IgD-negative memory B cell (primary cell): Measurements from ENCODE around the gene FAM229A. TPM values are rescaled to one million over a fixed set of nuclear protein-coding genes. Genes with fewer than 3 reads are reported as not detected.
"Not testable (repeated sequence)": the region's sequence is repeated elsewhere in the genome, so short reads cannot be mapped to it uniquely, and the experiment has no call there.

ENCODE experiments used
- H3K27ac Mint-ChIP-seq, 3 donors: one replicate each; pipeline ENCODE4 v1.8.0; 2020 to 2022; ENCODE audit warnings: mild to moderate bottlenecking in 3 of 3, mixed read lengths in 3 of 3, moderate library complexity in 1 of 3
- H3K27me3 Mint-ChIP-seq: one replicate; pipeline ENCODE4 v1.8.0; 2021; ENCODE audit warnings: mixed read lengths
- H3K36me3 Mint-ChIP-seq: one replicate; pipeline ENCODE4 v1.8.0; 2020; ENCODE audit warnings: mild to moderate bottlenecking, mixed read lengths
- H3K4me1 Mint-ChIP-seq, 3 donors: one replicate each; pipeline ENCODE4 v1.8.0; 2020 to 2022; ENCODE audit warnings: mixed read lengths in 3 of 3, mild to moderate bottlenecking in 1 of 3
- H3K4me3 Mint-ChIP-seq, 4 donors: one replicate each; pipeline ENCODE4 v1.8.0; 2020 to 2022; ENCODE audit warnings: mild to moderate bottlenecking in 4 of 4, mixed read lengths in 4 of 4, moderate library complexity in 3 of 4
- H3K9me3 Mint-ChIP-seq, 3 donors: one replicate each; pipeline ENCODE4 v1.8.0; 2020 to 2021; ENCODE audit warnings: mixed read lengths in 3 of 3, mild to moderate bottlenecking in 1 of 3
- polyA plus RNA-seq: library from polyadenylated mRNA; unstranded; fragments of 300-500 nt; fragmentation: Illumina TruSeq; gene quantifications from one replicate; pipeline ENCODE4 v1.2.3, GENCODE V29; 2021

FAM229A gene, protein sequence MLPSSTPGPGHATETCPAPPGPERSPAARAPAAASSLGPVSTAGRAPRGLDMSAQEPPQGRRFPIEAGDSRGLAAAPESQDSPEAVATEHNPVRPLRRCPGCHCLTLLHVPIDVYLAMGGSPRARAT
- 1.7 TPM for polyA plus RNA-seq

DNA sequence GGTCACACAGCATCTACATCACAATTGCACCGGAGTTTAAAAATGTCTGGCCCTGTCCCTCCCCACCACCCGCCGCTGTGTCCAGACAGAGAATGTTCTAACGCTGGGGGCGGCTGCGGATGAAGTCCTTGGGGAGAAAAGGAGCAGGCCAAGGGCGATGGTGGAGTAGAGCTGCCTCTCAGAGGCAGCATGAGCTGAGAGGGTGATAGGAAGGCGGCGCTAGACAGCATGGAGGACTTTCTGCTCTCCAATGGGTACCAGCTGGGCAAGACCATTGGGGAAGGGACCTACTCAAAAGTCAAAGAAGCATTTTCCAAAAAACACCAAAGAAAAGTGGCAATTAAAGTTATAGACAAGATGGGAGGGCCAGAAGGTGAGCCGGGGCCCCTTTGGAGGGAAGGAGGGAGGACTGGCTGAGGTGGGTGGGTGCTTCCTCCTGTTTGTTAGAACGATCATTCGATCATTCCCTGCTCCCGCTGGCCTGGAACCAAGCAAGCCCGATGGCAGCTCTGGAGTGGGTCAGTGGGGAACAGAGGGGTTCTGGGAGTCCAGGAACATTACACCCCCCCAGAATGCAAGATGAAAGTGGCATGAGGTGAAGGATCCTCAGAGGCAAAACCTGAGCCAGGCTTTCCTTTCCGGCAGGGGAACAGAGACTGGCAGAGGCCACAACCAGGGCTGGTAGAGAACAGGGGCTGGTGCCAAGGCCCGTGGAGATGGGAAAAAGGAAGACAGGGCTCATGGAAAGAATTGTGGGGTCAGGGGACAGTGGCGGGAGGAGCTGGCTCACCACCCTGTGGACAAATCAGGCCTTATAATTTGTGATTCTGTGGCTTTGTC lies at the start of gene FAM229A, which contains the start of gene TSSK3:
Gene FAM229A, minus strand, starts transcription at position 12 of the 840 bp plus-strand sequence. CDS start 394 bp downstream, outside the sequence.
Gene TSSK3, plus strand, starts transcription at position 66 of the 840 bp plus-strand sequence. Its CDS starts 163 bp downstream, at position 229.
- Mint-ChIP-seq H3K27ac (peak within 1 kb of the TSS; percentile 35 to 46 (median 36)), H3K9me3 (no peaks in the 10 kb centered on the region), H3K36me3 (peaks cover 5% of the 10 kb centered on the region), H3K4me3 (peak within 1 kb of the TSS; percentile 17 to 73 (median 44)), H3K4me1 (peaks cover 18 to 21% (median 19%) of the 10 kb centered on the region in 3 donors), H3K27me3 (peaks cover 3% of the 10 kb centered on the region)

- no peak overlapping the region for H3K27ac Mint-ChIP-seq
- H3K36me3 Mint-ChIP-seq, result no peaks in the 10 kb centered on the region
- peaks cover 0 to 3% (median 3%) of the 10 kb centered on the region in 3 donors for H3K4me1 Mint-ChIP-seq
- no peak overlapping the region for H3K4me3 Mint-ChIP-seq
- H3K27me3 Mint-ChIP-seq, result no peaks in the 10 kb centered on the region
- H3K9me3 Mint-ChIP-seq, result no peaks in the 10 kb centered on the region
Measured at GRCh38 chr1:32411261-32411660, 49.0 kb upstream of the FAM229A start.

DNA sequence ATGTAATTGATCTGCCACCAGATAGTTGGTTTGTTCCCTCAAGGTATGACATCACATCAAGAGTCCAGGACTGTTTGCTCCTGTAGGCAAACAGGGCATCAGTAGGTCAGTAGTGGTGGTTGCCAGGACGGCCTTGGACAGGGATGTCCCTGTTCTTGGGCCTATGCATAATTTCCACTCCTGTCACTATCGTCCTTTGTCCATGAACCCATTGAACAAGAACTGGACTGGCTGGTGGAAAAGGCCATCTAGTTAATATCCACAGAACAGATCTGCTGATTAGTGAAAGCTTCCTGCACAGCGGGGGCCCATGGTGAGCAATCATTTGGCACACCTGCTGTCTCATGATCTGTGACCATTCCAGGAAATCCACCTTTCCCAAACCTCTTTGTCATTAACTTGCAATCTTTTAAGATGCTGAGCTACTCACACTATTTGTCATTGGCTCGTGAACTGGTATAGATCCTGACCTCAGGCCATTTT lies 44.4 kb upstream of the FAM229A start:
- Mint-ChIP-seq H3K27me3 (no peaks in the 10 kb centered on the region), H3K27ac (no peak overlapping the region), H3K4me1 (no peaks in the 10 kb centered on the region), H3K9me3 (no peaks in the 10 kb centered on the region), H3K36me3 (no peaks in the 10 kb centered on the region), H3K4me3 (no peak overlapping the region)

GRCh38 chr1:32405672-32406467 lies 43.6 kb upstream of the FAM229A start:
- Mint-ChIP-seq H3K27ac (no peak overlapping the region), H3K4me1 (no peaks in the 10 kb centered on the region), H3K9me3 (no peaks in the 10 kb centered on the region), H3K27me3 (no peaks in the 10 kb centered on the region), H3K4me3 (no peak overlapping the region), H3K36me3 (no peaks in the 10 kb centered on the region)

GRCh38 chr1:32404946-32405345 lies 42.7 kb upstream of the FAM229A start:
- H3K9me3 Mint-ChIP-seq, result no peaks in the 10 kb centered on the region
- H3K4me3 Mint-ChIP-seq, result no peak overlapping the region
- H3K27me3 Mint-ChIP-seq, result no peaks in the 10 kb centered on the region
- H3K36me3 Mint-ChIP-seq, result no peaks in the 10 kb centered on the region
- H3K4me1 Mint-ChIP-seq, result no peaks in the 10 kb centered on the region
- no peak overlapping the region for H3K27ac Mint-ChIP-seq

- Mint-ChIP-seq H3K9me3 (no peaks in the 10 kb centered on the region), H3K36me3 (no peaks in the 10 kb centered on the region), H3K4me1 (peaks cover 0 to 4% (median 0%) of the 10 kb centered on the region in 3 donors), H3K4me3 (peak overlapping the region in 1 of 4 donors; percentile 19), H3K27me3 (peaks cover 2% of the 10 kb centered on the region), H3K27ac (no peak overlapping the region)
Measured at GRCh38 chr1:32400876-32401631, 38.8 kb upstream of the FAM229A start.

DNA sequence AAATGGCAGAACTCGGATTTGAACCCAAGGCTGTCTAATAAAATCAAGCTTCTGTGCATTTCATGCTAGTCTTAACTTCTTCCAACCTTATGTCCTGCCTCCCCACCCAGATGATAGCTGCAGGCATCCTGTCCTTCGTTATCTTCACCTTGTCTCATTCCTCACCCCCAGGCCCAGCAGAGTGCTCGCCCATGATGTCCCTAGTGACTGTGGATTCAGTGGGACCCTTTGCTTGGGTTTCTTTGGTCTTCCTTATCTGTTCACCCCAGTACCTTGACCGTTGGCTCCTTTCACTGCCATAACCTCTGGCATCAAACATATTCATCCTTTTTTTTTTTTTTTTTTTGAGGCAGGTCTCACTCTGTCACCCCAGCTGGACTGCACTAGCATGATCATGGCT lies 37.6 kb upstream of the FAM229A start:
- Mint-ChIP-seq H3K4me3 (no peak overlapping the region), H3K9me3 (no peaks in the 10 kb centered on the region), H3K4me1 (peaks cover 3 to 4% (median 4%) of the 10 kb centered on the region in 3 donors), H3K27me3 (peaks cover 2% of the 10 kb centered on the region), H3K27ac (peak overlapping the region in 1 of 3 donors; percentile 74), H3K36me3 (no peaks in the 10 kb centered on the region)

- Mint-ChIP-seq H3K4me3 (no peak overlapping the region), H3K36me3 (no peaks in the 10 kb centered on the region), H3K9me3 (no peaks in the 10 kb centered on the region), H3K27me3 (peaks cover 2% of the 10 kb centered on the region), H3K4me1 (peaks cover 9 to 16% (median 10%) of the 10 kb centered on the region in 3 donors), H3K27ac (no peak overlapping the region)
Measured at GRCh38 chr1:32398401-32398800, 36.1 kb upstream of the FAM229A start.

- not testable (repeated sequence) for H3K36me3 Mint-ChIP-seq, H3K4me3 Mint-ChIP-seq, H3K27ac Mint-ChIP-seq, H3K9me3 Mint-ChIP-seq, H3K27me3 Mint-ChIP-seq
- peaks cover 10 to 26% (median 12%) of the 10 kb centered on the region in 3 donors for H3K4me1 Mint-ChIP-seq
Measured at GRCh38 chr1:32396524-32396923, 34.2 kb upstream of the FAM229A start.

DNA sequence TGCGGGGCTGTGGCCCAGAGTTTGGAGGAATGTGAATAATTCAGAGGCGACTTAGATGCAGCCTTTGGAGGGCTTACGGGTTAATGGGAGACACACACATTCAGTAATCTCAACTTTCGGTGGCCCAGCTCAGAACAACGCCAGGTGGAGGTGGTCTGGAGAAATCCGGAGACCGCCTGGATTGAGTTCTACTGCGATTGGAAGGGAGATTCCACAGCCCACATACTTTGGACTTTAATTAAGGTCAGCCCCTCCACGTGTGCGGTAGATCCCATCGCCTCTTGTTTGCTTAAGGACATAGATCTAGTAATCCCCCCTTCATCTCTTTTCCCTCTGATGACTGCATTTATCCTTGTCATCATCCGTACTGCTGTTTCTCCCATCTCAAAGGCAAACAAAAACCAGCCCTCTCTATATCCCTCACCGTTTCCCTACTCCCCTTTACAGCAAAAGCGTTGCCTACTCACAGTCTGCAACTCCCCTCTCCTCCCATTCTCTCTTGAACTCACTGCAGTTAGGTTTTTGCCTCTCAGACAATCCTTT lies 32.7 kb upstream of the FAM229A start:
- Mint-ChIP-seq H3K27me3 (peaks cover 2% of the 10 kb centered on the region), H3K36me3 (no peaks in the 10 kb centered on the region), H3K9me3 (no peaks in the 10 kb centered on the region), H3K27ac (peak overlapping the region; percentile 63 to 98 (median 97)), H3K4me3 (peak overlapping the region in 3 of 4 donors; percentile 97 to 100 (median 100)), H3K4me1 (peaks cover 10 to 26% (median 12%) of the 10 kb centered on the region in 3 donors)

GRCh38 chr1:32394141-32394889 lies 32.0 kb upstream of the FAM229A start, which contains the start of gene BSDC1:
Gene BSDC1, minus strand, starts transcription at chr1:32394441. Its CDS starts 27 bp downstream, at chr1:32394414.
- Mint-ChIP-seq H3K9me3 (no peaks in the 10 kb centered on the region), H3K4me1 (peaks cover 10 to 26% (median 12%) of the 10 kb centered on the region in 3 donors), H3K4me3 (peak within 1 kb of the TSS in 3 of 4 donors; percentile 97 to 100 (median 100)), H3K27me3 (peaks cover 2% of the 10 kb centered on the region), H3K36me3 (no peaks in the 10 kb centered on the region), H3K27ac (peak within 1 kb of the TSS; percentile 63 to 98 (median 97))

DNA sequence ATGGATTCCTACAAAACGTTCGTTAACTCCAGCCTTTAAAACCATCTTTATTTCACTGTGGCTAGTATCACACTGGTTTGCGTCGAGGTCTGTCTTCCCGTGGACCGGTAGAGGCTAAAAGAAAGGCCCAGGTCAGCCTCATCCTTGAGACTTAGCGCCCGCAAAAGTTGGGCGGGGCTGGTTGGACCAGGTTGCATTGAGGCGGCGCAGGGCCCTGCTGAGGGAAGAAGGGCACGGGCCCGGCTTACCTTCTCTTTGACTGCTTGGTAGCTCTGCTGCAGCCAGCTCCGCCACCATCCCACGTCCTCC lies 31.5 kb upstream of the FAM229A start:
- H3K4me1 Mint-ChIP-seq, result peaks cover 10 to 26% (median 12%) of the 10 kb centered on the region in 3 donors
- H3K27ac Mint-ChIP-seq, result peak overlapping the region; percentile 63 to 98 (median 97)
- no peaks in the 10 kb centered on the region for H3K9me3 Mint-ChIP-seq
- peaks cover under 1% of the 10 kb centered on the region for H3K27me3 Mint-ChIP-seq
- peak overlapping the region in 3 of 4 donors; percentile 97 to 100 (median 100) for H3K4me3 Mint-ChIP-seq
- no peaks in the 10 kb centered on the region for H3K36me3 Mint-ChIP-seq

- Mint-ChIP-seq H3K4me3 (peak overlapping the region in 3 of 4 donors; percentile 97 to 100 (median 100)), H3K4me1 (peaks cover 10 to 26% (median 12%) of the 10 kb centered on the region in 3 donors), H3K27ac (no peak overlapping the region), H3K27me3 (no peaks in the 10 kb centered on the region), H3K9me3 (no peaks in the 10 kb centered on the region), H3K36me3 (no peaks in the 10 kb centered on the region)
Measured at GRCh38 chr1:32393136-32393535, 30.9 kb upstream of the FAM229A start.
